ENCODE results near the gene TMEM250. TPM values are rescaled to one million over a fixed set of nuclear protein-coding genes. Genes with fewer than 3 reads are reported as not detected.

Gene TMEM250
- total RNA-seq, 1 experiment from 2014 or later = 34.0 TPM

- BruUV-seq (replicated peaks) = no TSS peak
- in situ Hi-C loops (cut with HindIII; ENCODE audit: low pct_unique_long_range_greater_than_20kb, low sequenced_read_pairs) (no loop called here), intact Hi-C loops (cut with micrococcal nuclease; ENCODE audit: unreplicated experiment) (no loop called here)
- CTCF ChIA-PET = no interaction called here
- no peaks in the 10 kb centered on the region for H3K9me3 ChIP-seq (ENCODE audit: control insufficient read depth, insufficient read depth, low read depth, low read length)
- no peak for DNase-seq (ENCODE audit: low read depth, low spot score)
- POLR2A ChIA-PET = no interaction called here
- H3K27me3 ChIP-seq (ENCODE audit: control insufficient read depth, insufficient read depth, low read length) = no peaks in the 10 kb centered on the region
- H3K36me3 ChIP-seq (ENCODE audit: control insufficient read depth, insufficient read depth, low read length) = no peaks in the 10 kb centered on the region
- ATAC-seq = peak; percentile 43; the same call in 1 of the 2 replicates
- TF ChIP-seq CTCF (IDR thresholded peaks at IDR 0.05) = no peak
- no peak for TF ChIP-seq SIN3A (IDR thresholded peaks at IDR 0.05; ENCODE audit: borderline replicate concordance, insufficient read depth, low read depth, low read length)
- no peak for TF ChIP-seq REST (IDR thresholded peaks at IDR 0.05; ENCODE audit: insufficient read depth in 1 of 2, low read depth in 2 of 2, low read length in 1 of 2)
- TF ChIP-seq POLR2AphosphoS5 (IDR thresholded peaks at IDR 0.05; ENCODE audit: low read depth, low read length) = no peak
- no peak for TF ChIP-seq TCF7L2 (IDR thresholded peaks at IDR 0.05; ENCODE audit: low read depth, low read length)
- H3K4me3 ChIP-seq (ENCODE audit: low read depth in 2 of 2, low read length in 2 of 2) = no peak overlapping the region
- H3K27ac ChIP-seq (ENCODE audit: low read length) = no peak overlapping the region
- peaks cover 71% of the 10 kb centered on the region for H3K4me1 ChIP-seq (ENCODE audit: control insufficient read depth, insufficient read depth, low read length)
These were observed 32.9 kb downstream of the TMEM250 start for GRCh38 chr9:136085815-136086212.

- no peak overlapping the region for H3K4me3 ChIP-seq (ENCODE audit: low read depth in 2 of 2, low read length in 2 of 2)
- DNase-seq (ENCODE audit: low read depth, low spot score) (no peak), ATAC-seq (no peak)
- H3K27me3 ChIP-seq (ENCODE audit: control insufficient read depth, insufficient read depth, low read length) = no peaks in the 10 kb centered on the region
- no peak overlapping the region for H3K27ac ChIP-seq (ENCODE audit: low read length)
- BruUV-seq (replicated peaks) = no TSS peak
- in situ Hi-C loops (cut with HindIII; ENCODE audit: low pct_unique_long_range_greater_than_20kb, low sequenced_read_pairs) (no loop called here), intact Hi-C loops (cut with micrococcal nuclease; ENCODE audit: unreplicated experiment) (no loop called here)
- no peaks in the 10 kb centered on the region for H3K9me3 ChIP-seq (ENCODE audit: control insufficient read depth, insufficient read depth, low read depth, low read length)
- CTCF ChIA-PET = no interaction called here
- POLR2A ChIA-PET = no interaction called here
- H3K36me3 ChIP-seq (ENCODE audit: control insufficient read depth, insufficient read depth, low read length) = no peaks in the 10 kb centered on the region
- H3K4me1 ChIP-seq (ENCODE audit: control insufficient read depth, insufficient read depth, low read length) = peaks cover 70% of the 10 kb centered on the region
- TF ChIP-seq SIN3A (IDR thresholded peaks at IDR 0.05; ENCODE audit: borderline replicate concordance, insufficient read depth, low read depth, low read length) = no peak
- no peak for TF ChIP-seq REST (IDR thresholded peaks at IDR 0.05; ENCODE audit: insufficient read depth in 1 of 2, low read depth in 2 of 2, low read length in 1 of 2)
- no peak for TF ChIP-seq TCF7L2 (IDR thresholded peaks at IDR 0.05; ENCODE audit: low read depth, low read length)
- no peak for TF ChIP-seq CTCF (IDR thresholded peaks at IDR 0.05)
- no peak for TF ChIP-seq POLR2AphosphoS5 (IDR thresholded peaks at IDR 0.05; ENCODE audit: low read depth, low read length)
These were observed 34.4 kb downstream of the TMEM250 start for GRCh38 chr9:136084063-136084944.

Data from Panc1 (cell line).